DMS 273 (cell line): ENCODE results near the gene SYNPR.

ENCODE experiments used
- DNase-seq: peaks from one replicate; lab custom pipeline; 2025; ENCODE audit not compliant: unreplicated experiment; lab: John Stamatoyannopoulos, UW

The SYNPR gene

GRCh38 chr3:63370094-63370493 lies 92.0 kb downstream of the SYNPR start:
- no peak for DNase-seq

- no peak for DNase-seq
Observed at GRCh38 chr3:63383040-63383439, 104.9 kb downstream of the SYNPR start.

- DNase-seq: no peak
Observed at GRCh38 chr3:63384382-63384781, 106.3 kb downstream of the SYNPR start.

- DNase-seq: no peak
Observed at GRCh38 chr3:63385629-63386028, 107.5 kb downstream of the SYNPR start.

GRCh38 chr3:63386568-63386967 lies 108.5 kb downstream of the SYNPR start:
- DNase-seq: no peak

GRCh38 chr3:63387568-63387967 lies 109.5 kb downstream of the SYNPR start:
- DNase-seq: no peak

- DNase-seq: no peak
Observed at GRCh38 chr3:63390710-63391230, 112.7 kb downstream of the SYNPR start.

- no peak for DNase-seq
Observed at GRCh38 chr3:63395960-63396359, 117.9 kb downstream of the SYNPR start.

- DNase-seq: no peak
Observed at GRCh38 chr3:63400246-63400860, 122.2 kb downstream of the SYNPR start.

- DNase-seq: no peak
Observed at GRCh38 chr3:63405882-63406281, 127.8 kb downstream of the SYNPR start.

- no peak for DNase-seq
Observed at GRCh38 chr3:63413523-63413922, 135.4 kb downstream of the SYNPR start.

GRCh38 chr3:63414607-63415006 lies 136.5 kb downstream of the SYNPR start:
- DNase-seq: no peak

GRCh38 chr3:63429905-63430304 lies 151.8 kb downstream of the SYNPR start:
- DNase-seq: peak; percentile 5

GRCh38 chr3:63430875-63431274 lies 152.8 kb downstream of the SYNPR start:
- no peak for DNase-seq

GRCh38 chr3:63437858-63438257 lies 159.8 kb downstream of the SYNPR start:
- DNase-seq: no peak

GRCh38 chr3:63438826-63439371 lies 160.8 kb downstream of the SYNPR start:
- DNase-seq: no peak

GRCh38 chr3:63441262-63441661 lies 163.2 kb downstream of the SYNPR start:
- no peak for DNase-seq

- peak; percentile 13 for DNase-seq
Observed at GRCh38 chr3:63442918-63443317, 164.8 kb downstream of the SYNPR start.

GRCh38 chr3:63450023-63450422 lies 171.9 kb downstream of the SYNPR start:
- no peak for DNase-seq

GRCh38 chr3:63450634-63451363 lies 172.7 kb downstream of the SYNPR start:
- no peak for DNase-seq

GRCh38 chr3:63456901-63457300 lies 178.8 kb downstream of the SYNPR start:
- no peak for DNase-seq

- DNase-seq: no peak
Observed at GRCh38 chr3:63458405-63458804, 180.3 kb downstream of the SYNPR start.
